HUES64 (cell line): Measurements from ENCODE around the gene BSCL2.
A peak's percentile ranks its signal among the peaks of the same experiment; 100 is the strongest.
"Not testable (repeated sequence)": the region's sequence is repeated elsewhere in the genome, so short reads cannot be mapped to it uniquely, and the experiment has no call there.

Experiments used
- H3K27ac ChIP-seq: 2 replicates; pipeline ENCODE4 v1.7.0; 2013; ENCODE audit warnings: low read depth, low read length, inconsistent platforms
- H3K27me3 ChIP-seq: 2 replicates; pipeline ENCODE4 v1.6.1; 2013; ENCODE audit warnings: mild to moderate bottlenecking, low read length; ENCODE audit not compliant: insufficient read depth
- H3K36me3 ChIP-seq: 2 replicates; pipeline ENCODE4 v1.6.1; 2013; ENCODE audit warnings: mild to moderate bottlenecking, low read length; ENCODE audit not compliant: insufficient read depth
- H3K4me1 ChIP-seq: 2 replicates; pipeline ENCODE4 v1.6.1; 2013; ENCODE audit warnings: mild to moderate bottlenecking, low read length, moderate library complexity; ENCODE audit not compliant: insufficient read depth
- H3K4me3 ChIP-seq: 2 replicates; pipeline ENCODE4 v1.5.1; 2013; ENCODE audit warnings: mild to moderate bottlenecking, low read length, moderate library complexity
- H3K9ac ChIP-seq: 2 replicates; pipeline ENCODE4 v1.6.1; 2013; ENCODE audit warnings: mild to moderate bottlenecking, low read depth, low read length
- H3K9me3 ChIP-seq: 2 replicates; pipeline ENCODE4 v1.6.1; 2013; ENCODE audit warnings: low read depth, low read length; ENCODE audit not compliant: insufficient read depth
- WGBS: fragments of 150-250, 120-280 bp; methylation state at CpG from one replicate; pipeline ENCODE4 v1.1.7; 2013; ENCODE audit warnings: missing lambda C conversion rate; 5-methylcytosine and 5-hydroxymethylcytosine counted together

The BSCL2 gene

DNA sequence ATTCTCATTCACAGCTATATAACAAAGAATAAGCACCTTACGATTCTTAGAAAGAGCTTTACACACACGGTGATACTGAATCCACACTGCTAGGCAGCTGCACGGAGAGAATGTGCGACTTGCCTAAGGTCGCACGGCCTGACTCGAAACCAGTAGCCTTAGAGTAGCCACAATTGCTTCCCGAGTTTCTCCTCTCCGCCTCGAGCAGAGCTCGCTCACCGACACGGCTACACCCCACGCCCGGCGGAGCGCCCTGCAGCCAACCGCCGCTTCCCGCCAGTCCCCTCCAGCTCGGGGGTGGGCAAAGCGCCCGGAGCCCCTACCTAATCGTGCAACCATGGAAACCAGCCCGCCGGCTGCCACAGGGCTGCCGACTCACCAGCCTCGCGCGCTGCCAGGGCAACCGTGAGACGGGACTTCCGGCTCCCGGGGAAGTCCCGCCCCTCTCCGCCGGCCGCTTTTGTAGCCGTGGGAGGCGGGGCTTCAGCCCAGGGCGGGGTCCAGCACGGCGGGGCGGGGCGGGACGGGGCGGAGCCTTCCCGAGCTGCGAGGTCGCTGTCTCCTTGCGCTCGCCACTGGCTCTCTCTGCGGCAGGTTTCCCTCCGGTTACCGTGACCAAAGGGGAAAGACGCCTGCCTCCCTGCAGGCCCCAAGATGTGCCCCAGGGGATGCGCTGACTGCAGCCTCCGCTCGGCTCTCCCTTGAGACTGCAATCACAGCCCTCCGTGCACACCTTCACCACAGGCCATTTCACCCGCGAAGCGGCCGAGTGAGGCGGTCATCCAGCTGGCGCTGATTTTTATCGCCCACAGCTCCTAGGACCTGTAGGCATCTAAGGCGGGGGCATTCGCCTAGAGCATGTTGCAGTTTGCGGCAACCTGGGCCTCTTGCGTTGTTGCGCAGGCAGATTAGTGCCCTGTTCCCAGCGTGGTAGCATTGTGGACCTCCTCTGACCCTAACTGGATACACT lies 1.1 kb downstream of the BSCL2 start:
- H3K27ac ChIP-seq = peak overlapping the region; percentile 80
- peak overlapping the region; percentile 80 for H3K9ac ChIP-seq
- H3K4me3 ChIP-seq = peak overlapping the region; percentile 81
- H3K4me1 ChIP-seq = peaks cover 21% of the 10 kb centered on the region
- H3K36me3 ChIP-seq = peaks cover 26% of the 10 kb centered on the region
- 1% methylated on average over 73 of the region's 73 CpGs for WGBS
- no peaks in the 10 kb centered on the region for H3K9me3 ChIP-seq
- H3K27me3 ChIP-seq = no peaks in the 10 kb centered on the region

DNA sequence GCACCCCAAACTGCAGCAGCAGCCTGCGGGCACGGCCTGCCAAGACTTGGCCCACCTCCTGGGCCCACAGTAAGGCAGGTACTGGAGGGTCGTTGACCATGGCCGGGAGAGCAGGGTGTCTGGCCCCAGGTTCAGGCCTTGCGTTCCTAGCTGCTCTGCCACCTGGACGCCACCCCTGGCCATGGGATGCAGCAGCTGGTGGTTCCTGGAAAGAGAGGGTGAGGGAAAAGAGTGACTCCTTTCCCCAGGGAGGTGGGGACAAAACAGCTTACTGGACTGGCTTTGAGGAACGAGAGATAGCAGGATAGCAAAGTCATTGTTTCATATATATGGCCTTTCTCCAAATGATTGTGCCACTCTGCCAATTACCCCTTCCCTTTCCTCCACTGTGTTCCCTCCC lies 1.8 kb downstream of the BSCL2 start:
- H3K9me3 ChIP-seq = no peaks in the 10 kb centered on the region
- WGBS = 81% methylated on average over 7 of the region's 7 CpGs
- H3K4me1 ChIP-seq = peaks cover 21% of the 10 kb centered on the region
- H3K4me3 ChIP-seq = peak overlapping the region; percentile 81
- H3K27ac ChIP-seq = peak overlapping the region; percentile 33; the same call in 1 of the 2 replicates
- H3K36me3 ChIP-seq = peaks cover 27% of the 10 kb centered on the region
- no peaks in the 10 kb centered on the region for H3K27me3 ChIP-seq
- H3K9ac ChIP-seq = peak overlapping the region; percentile 80

- H3K36me3 ChIP-seq = peaks cover 27% of the 10 kb centered on the region
- not testable (repeated sequence) for H3K27me3 ChIP-seq, H3K4me3 ChIP-seq, H3K27ac ChIP-seq, H3K9ac ChIP-seq, H3K9me3 ChIP-seq
- peaks cover 13% of the 10 kb centered on the region; the same call in 1 of the 2 replicates for H3K4me1 ChIP-seq
- WGBS = 96% methylated on average over 4 of the region's 4 CpGs
Measured at GRCh38 chr11:62703921-62704320, 3.3 kb downstream of the BSCL2 start.

DNA sequence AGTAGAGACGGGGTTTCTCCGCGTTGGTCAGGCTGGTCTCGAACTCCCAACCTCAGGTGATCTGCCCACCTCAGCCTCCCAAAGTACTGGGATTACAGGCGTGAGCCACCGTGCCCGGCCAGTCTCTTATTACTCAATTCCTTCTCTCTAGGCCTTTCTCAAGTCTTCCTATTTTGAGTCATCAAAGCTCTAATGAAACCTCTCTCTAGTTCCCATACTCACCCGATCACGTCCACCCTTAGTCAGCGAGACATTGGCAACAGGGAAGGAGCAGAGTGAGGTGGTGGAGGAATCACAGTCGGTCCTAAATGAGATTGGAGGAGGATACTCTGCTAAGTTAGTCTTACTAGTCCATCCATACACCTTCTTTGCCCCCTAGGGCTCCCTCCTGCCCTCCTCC lies 5.0 kb downstream of the BSCL2 start:
- H3K9ac ChIP-seq = no peak overlapping the region
- no peak overlapping the region for H3K4me3 ChIP-seq
- H3K27ac ChIP-seq = no peak overlapping the region
- WGBS = 96% methylated on average over 8 of the region's 11 CpGs
- no peaks in the 10 kb centered on the region for H3K9me3 ChIP-seq
- peaks cover 5% of the 10 kb centered on the region; the same call in 1 of the 2 replicates for H3K4me1 ChIP-seq
- H3K27me3 ChIP-seq = no peaks in the 10 kb centered on the region
- peaks cover 30% of the 10 kb centered on the region for H3K36me3 ChIP-seq

- H3K9me3 ChIP-seq = no peaks in the 10 kb centered on the region
- no peaks in the 10 kb centered on the region for H3K27me3 ChIP-seq
- WGBS = 72% methylated on average over 14 of the region's 14 CpGs
- H3K4me1 ChIP-seq = no peaks in the 10 kb centered on the region
- H3K4me3 ChIP-seq = no peak overlapping the region
- no peak overlapping the region for H3K27ac ChIP-seq
- no peak overlapping the region for H3K9ac ChIP-seq
- H3K36me3 ChIP-seq = peaks cover 47% of the 10 kb centered on the region
Measured at GRCh38 chr11:62694455-62695167, 12.6 kb downstream of the BSCL2 start.

DNA sequence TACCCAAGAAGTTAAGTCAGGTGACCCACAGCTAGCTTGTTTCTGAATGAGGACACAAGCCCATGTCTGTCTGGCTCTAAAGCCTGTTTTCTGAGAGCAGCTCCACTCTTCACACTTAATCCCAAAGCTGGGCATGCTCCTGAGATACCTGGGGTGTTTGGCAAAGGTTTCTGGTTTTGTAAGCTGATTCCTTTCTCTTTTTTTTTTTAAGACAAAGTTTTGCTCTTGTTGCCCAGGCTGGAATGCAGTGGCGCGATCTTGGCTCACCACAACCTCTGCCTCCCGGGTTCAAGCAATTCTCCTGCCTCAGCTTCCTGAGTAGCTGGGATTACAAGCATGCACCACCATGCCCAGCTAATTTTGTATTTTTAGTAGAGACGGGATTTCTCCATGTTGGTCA lies 13.6 kb downstream of the BSCL2 start:
- not testable (repeated sequence) for H3K27me3 ChIP-seq, H3K27ac ChIP-seq, H3K4me3 ChIP-seq, H3K9me3 ChIP-seq, H3K4me1 ChIP-seq, H3K9ac ChIP-seq
- H3K36me3 ChIP-seq = peaks cover 47% of the 10 kb centered on the region
- WGBS = 98% methylated on average over 2 of the region's 4 CpGs

DNA sequence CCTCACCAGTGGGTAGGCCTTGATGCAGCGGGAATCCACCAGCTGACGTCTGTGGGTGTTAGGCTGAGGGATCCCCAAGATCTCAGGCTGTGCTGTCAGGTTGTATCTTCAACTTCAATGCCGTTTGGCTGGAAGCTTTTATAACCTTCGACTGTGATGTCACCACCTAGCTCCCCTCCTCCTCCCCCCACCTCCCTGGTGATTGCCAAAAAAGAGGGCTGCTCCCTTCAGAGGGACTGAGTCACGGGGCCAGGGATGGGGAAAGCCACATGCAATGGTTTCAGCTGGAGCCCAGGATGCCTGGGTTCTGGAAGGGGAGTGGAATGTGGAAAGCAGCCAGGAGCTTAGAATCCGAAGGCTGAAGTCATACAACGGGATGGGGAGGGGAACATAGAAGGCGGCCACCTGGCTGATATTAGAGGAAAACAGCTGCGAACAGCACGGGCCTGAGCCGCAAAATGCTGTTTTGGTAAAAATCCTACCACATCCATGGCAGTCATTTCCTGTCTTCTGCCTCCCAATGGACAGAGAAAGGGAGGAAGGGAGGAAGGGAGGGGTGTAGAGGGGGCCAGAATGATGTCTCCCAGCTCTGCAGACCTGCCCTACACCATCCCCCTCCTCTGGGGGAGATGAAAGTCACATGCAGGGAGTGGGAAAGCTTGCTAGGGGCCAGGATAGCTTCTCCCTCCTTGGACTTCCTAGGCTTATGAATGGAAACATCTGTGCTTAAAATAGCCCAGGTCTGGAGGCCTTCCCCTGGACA lies 17.6 kb downstream of the BSCL2 start, which contains the start of gene LRRN4CL:
Gene LRRN4CL (minus strand): TSS at position 110 of the 763 bp plus-strand sequence. CDS start 1,022 bp downstream, outside the sequence.
- H3K9ac ChIP-seq = no peak within 1 kb of the TSS; the same call in 1 of the 2 replicates
- no peak within 1 kb of the TSS for H3K27ac ChIP-seq

GRCh38 chr11:62688491-62688890 lies 18.7 kb downstream of the BSCL2 start:
- no peaks in the 10 kb centered on the region for H3K9me3 ChIP-seq
- no peaks in the 10 kb centered on the region for H3K4me1 ChIP-seq
- H3K27ac ChIP-seq = no peak overlapping the region
- H3K27me3 ChIP-seq = no peaks in the 10 kb centered on the region
- no peak overlapping the region for H3K9ac ChIP-seq
- WGBS = 90% methylated on average over 1 of the region's 1 CpG
- H3K36me3 ChIP-seq = peaks cover 34% of the 10 kb centered on the region
- no peak overlapping the region for H3K4me3 ChIP-seq

More for the DNA sequence above, 17.6 kb downstream of the BSCL2 start, which contains the start of gene LRRN4CL:
- peaks cover 44% of the 10 kb centered on the region for H3K36me3 ChIP-seq
- WGBS = 86% methylated on average over 9 of the region's 11 CpGs
- H3K4me1 ChIP-seq = no peaks in the 10 kb centered on the region
- no peaks in the 10 kb centered on the region for H3K9me3 ChIP-seq
- H3K4me3 ChIP-seq = no peak within 1 kb of the TSS
- no peaks in the 10 kb centered on the region for H3K27me3 ChIP-seq

DNA sequence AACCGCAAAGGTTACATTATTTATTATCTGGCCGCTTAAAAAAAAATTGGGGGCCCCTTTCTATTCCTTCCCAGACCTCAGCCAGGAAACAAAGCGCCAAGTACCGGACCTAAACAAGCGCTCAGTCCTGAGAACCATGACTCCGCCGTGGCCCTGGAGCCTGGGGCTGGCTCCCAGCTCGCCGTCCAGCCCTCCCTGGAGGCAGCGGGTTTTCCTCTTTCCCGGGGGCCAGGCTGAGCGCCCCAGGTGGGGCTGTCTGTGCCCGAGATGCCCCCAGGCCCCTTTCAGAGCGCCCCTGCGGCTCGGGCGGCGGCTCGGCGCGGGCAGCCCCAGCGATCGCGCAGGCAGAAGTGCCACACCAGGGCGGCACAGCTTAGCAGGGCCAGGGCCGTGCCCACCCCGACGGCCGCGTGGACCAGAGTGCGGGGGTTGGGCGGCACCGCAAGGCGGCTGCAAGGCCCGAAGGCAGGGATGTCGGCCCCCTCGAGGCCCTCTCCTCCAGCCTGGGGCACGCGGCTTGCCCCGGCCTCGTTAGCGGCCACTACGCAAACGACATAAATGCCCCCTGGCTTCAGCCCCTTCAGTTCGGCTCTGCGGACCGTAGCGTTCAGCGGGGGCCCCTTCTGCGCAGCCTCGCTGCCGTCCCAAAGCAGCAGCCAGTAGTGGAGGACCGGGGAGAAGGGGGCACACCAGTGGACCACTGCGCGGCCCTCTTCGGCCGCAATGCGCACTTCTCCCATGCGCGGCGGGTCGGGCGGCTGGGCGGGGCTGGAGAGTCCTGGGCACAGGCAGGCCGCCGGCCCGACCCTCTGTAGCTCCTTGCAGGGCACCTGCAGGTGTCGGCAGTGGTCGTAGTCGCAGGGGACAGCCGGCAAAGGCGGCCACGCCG lies 19.5 kb downstream of the BSCL2 start:
- no peak overlapping the region for H3K4me3 ChIP-seq
- 94% methylated on average over 74 of the region's 74 CpGs for WGBS
- H3K27ac ChIP-seq = no peak overlapping the region
- H3K9ac ChIP-seq = no peak overlapping the region
- peaks cover 27% of the 10 kb centered on the region for H3K36me3 ChIP-seq
- H3K27me3 ChIP-seq = no peaks in the 10 kb centered on the region
- H3K4me1 ChIP-seq = no peaks in the 10 kb centered on the region
- H3K9me3 ChIP-seq = no peaks in the 10 kb centered on the region

GRCh38 chr11:62682518-62682917 lies 24.7 kb downstream of the BSCL2 start:
- H3K27ac ChIP-seq = no peak overlapping the region
- H3K9me3 ChIP-seq = no peaks in the 10 kb centered on the region
- H3K36me3 ChIP-seq = peaks cover 5% of the 10 kb centered on the region
- H3K9ac ChIP-seq = no peak overlapping the region
- H3K4me1 ChIP-seq = peaks cover 6% of the 10 kb centered on the region; the same call in 1 of the 2 replicates
- WGBS = 93% methylated on average over 7 of the region's 7 CpGs
- no peaks in the 10 kb centered on the region for H3K27me3 ChIP-seq
- no peak overlapping the region for H3K4me3 ChIP-seq
